Muscle of leg (tissue), 11 donors: ENCODE results near the gene CPSF4L. TPM values are rescaled to one million over a fixed set of nuclear protein-coding genes. Genes with fewer than 3 reads are reported as not detected.
A peak's percentile ranks its signal among the peaks of the same experiment; 100 is the strongest.

Source experiments
- DNase-seq: peaks from one replicate; pipeline ENCODE4 v3.0.0; 2013
- H3K27ac ChIP-seq: one replicate; pipeline ENCODE4 v1.5.1; 2013; ENCODE audit warnings: mild to moderate bottlenecking, low read length, control low read depth
- H3K27me3 ChIP-seq: one replicate; pipeline ENCODE4 v1.6.1; 2013; ENCODE audit warnings: low read length; ENCODE audit not compliant: control insufficient read depth, insufficient read depth
- H3K36me3 ChIP-seq: one replicate; pipeline ENCODE4 v1.6.1; 2013; ENCODE audit warnings: low read length; ENCODE audit not compliant: control insufficient read depth, insufficient read depth
- H3K4me1 ChIP-seq: one replicate; pipeline ENCODE4 v1.6.1; 2013; ENCODE audit warnings: low read length; ENCODE audit not compliant: control insufficient read depth, insufficient read depth
- H3K4me3 ChIP-seq: one replicate; pipeline ENCODE4 v1.5.1; 2013; ENCODE audit warnings: low read length, control low read depth
- H3K9me3 ChIP-seq: replicated peaks from 2 replicates; pipeline ENCODE4 v1.6.1; 2013; ENCODE audit warnings: low read depth, low read length; ENCODE audit not compliant: control insufficient read depth
- WGBS: methylation state at CpG from one replicate; pipeline ENCODE4 v1.1.5; 2013; ENCODE audit warnings: missing lambda C conversion rate; ENCODE audit not compliant: insufficient coverage; 5-methylcytosine and 5-hydroxymethylcytosine counted together
- polyA plus RNA-seq, 8 donors: library from polyadenylated mRNA; unstranded; fragments of 120-200 nt; gene quantifications; one replicate each; pipeline versions ENCODE4 v1.2.1 to v1.2.3, GENCODE V29; 2013; ENCODE audit warnings: inconsistent platforms in 1 of 8, low replicate concordance in 1 of 8; ENCODE audit not compliant: insufficient read length in 8 of 8, insufficient read depth in 1 of 8
- total RNA-seq: library from RNA; stranded (reverse); fragments of 120-200 nt; gene quantifications from one replicate; pipeline ENCODE4 v1.2.4, GENCODE V29; 2013

CPSF4L gene
- total and polyA plus RNA-seq, 9 donors = not detected

- Histone ChIP-seq H3K27me3 (no peaks in the 10 kb centered on the region), H3K4me1 (peaks cover 2% of the 10 kb centered on the region), H3K36me3 (peaks cover 94% of the 10 kb centered on the region), H3K4me3 (no peak overlapping the region), H3K27ac (no peak overlapping the region), H3K9me3 (no peaks in the 10 kb centered on the region)
- DNase-seq = no peak
- WGBS = 80% methylated on average over 2 of the region's 10 CpGs
These were observed 57.7 kb downstream of the CPSF4L start for GRCh38 chr17:73203788-73204479.

GRCh38 chr17:73203135-73203787 lies 58.4 kb downstream of the CPSF4L start:
- Histone ChIP-seq H3K4me1 (peaks cover 2% of the 10 kb centered on the region), H3K4me3 (no peak overlapping the region), H3K27ac (no peak overlapping the region), H3K9me3 (no peaks in the 10 kb centered on the region), H3K36me3 (peaks cover 95% of the 10 kb centered on the region), H3K27me3 (no peaks in the 10 kb centered on the region)
- DNase-seq = peak; percentile 20
- 42% methylated on average over 5 of the region's 8 CpGs for WGBS

DNA sequence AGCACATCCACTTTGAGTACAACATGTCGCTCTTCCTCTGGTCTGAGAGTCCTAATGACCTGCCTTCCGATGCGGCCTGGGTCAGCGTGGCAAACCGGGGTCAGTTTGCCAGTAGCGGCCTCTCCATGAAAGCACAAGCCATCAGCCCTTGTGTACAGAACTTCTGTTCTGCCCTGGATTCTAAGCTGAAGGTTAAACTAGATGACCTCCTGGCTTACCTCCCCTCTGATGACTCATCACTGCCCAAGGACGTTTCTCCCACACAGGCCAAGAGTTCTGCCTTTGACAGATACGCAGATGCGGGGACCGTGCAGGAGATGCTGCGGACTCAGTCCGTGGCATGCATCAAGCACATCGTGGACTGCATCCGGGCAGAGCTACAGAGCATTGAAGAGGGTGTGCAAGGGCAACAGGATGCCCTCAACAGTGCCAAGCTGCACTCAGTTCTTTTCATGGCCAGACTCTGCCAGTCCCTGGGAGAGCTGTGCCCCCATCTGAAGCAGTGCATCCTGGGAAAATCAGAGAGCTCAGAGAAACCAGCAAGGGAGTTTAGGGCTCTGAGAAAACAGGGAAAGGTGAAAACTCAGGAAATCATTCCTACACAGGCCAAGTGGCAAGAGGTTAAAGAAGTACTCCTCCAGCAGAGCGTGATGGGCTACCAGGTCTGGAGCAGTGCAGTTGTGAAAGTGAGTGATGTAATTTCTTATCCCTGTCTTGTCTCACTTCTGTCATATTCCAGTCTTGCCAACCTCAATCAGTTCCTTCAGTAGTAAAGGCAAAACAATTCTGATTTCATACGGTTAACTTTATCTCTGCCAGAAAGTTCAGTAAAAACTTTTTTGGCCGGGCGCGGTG lies 60.2 kb downstream of the CPSF4L start:
- Histone ChIP-seq H3K9me3 (no peaks in the 10 kb centered on the region), H3K4me1 (peaks cover 2% of the 10 kb centered on the region), H3K27me3 (no peaks in the 10 kb centered on the region), H3K36me3 (peaks cover 97% of the 10 kb centered on the region), H3K27ac (no peak overlapping the region), H3K4me3 (no peak overlapping the region)
- WGBS = 88% methylated on average over 15 of the region's 19 CpGs
- DNase-seq = no peak

DNA sequence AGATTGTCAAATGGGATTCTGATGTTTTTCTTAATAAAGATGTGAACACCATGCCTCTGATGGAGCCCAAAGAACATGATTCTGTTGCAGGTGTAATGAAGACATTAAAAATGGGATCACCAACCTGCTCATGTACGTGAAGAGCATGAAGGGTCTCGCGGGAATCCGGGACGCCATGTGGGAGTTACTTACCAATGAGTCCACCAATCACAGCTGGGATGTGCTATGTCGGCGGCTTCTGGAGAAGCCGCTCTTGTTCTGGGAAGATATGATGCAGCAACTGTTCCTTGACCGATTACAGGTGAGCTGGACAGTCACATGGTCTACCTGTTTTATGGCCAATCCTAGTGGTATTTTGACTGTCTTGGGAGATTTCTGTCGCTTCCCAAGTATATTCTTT lies 61.2 kb downstream of the CPSF4L start:
- no peaks in the 10 kb centered on the region for H3K9me3 ChIP-seq
- H3K36me3 ChIP-seq = peaks cover 89% of the 10 kb centered on the region
- H3K27me3 ChIP-seq = no peaks in the 10 kb centered on the region
- H3K4me3 ChIP-seq = no peak overlapping the region
- no peak overlapping the region for H3K27ac ChIP-seq
- DNase-seq = no peak
- peaks cover 3% of the 10 kb centered on the region for H3K4me1 ChIP-seq
- WGBS = 88% methylated on average over 8 of the region's 10 CpGs

GRCh38 chr17:73199751-73200317 lies 61.8 kb downstream of the CPSF4L start:
- Histone ChIP-seq H3K9me3 (no peaks in the 10 kb centered on the region), H3K4me3 (no peak overlapping the region), H3K27ac (no peak overlapping the region), H3K4me1 (peaks cover 2% of the 10 kb centered on the region), H3K36me3 (peaks cover 83% of the 10 kb centered on the region), H3K27me3 (no peaks in the 10 kb centered on the region)
- WGBS = 93% methylated on average over 6 of the region's 8 CpGs
- no peak for DNase-seq

DNA sequence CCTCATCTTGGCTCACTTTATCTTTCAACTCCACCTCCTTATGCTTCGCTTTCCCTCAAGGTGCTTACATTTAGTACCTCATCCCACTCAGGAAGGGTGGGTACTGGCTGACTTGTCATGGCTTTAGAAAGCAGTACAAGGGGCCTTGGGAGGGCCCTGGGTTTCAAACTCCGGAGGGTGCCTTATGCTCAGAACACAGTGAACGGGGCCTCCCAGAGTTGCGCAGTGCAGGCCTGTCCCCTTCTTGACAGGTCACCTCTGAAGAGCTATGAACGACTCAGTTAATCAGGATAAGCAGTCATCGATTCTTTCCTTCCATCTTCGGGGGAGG lies 62.8 kb downstream of the CPSF4L start:
- H3K4me1 ChIP-seq = peaks cover 3% of the 10 kb centered on the region
- no peak for DNase-seq
- H3K9me3 ChIP-seq = no peaks in the 10 kb centered on the region
- H3K4me3 ChIP-seq = no peak overlapping the region
- H3K27me3 ChIP-seq = no peaks in the 10 kb centered on the region
- 95% methylated on average over 4 of the region's 7 CpGs for WGBS
- no peak overlapping the region for H3K27ac ChIP-seq
- peaks cover 74% of the 10 kb centered on the region for H3K36me3 ChIP-seq

Other genes with a start within 250 kb of the CPSF4L start
- gene SLC39A11, start 169.2 kb downstream of the CPSF4L start, total RNA-seq = 10.0 TPM
- gene SLC39A11, start 169.2 kb downstream of the CPSF4L start, polyA plus RNA-seq = 10 to 100 TPM in 4 of 8 donors, 1 to 10 TPM in 4; 8.7 to 13.6 (median 10.3) TPM
- 0.53 TPM for gene SSTR2, start 96.9 kb downstream of the CPSF4L start, total RNA-seq
- gene SSTR2, start 96.9 kb downstream of the CPSF4L start, polyA plus RNA-seq = under 1 TPM; 0.48 to 0.90 (median 0.65) TPM
- 23.3 TPM for gene COG1, start 68.8 kb downstream of the CPSF4L start, total RNA-seq
- 10 to 100 TPM; 26.2 to 41.8 (median 30.9) TPM for gene COG1, start 68.8 kb downstream of the CPSF4L start, polyA plus RNA-seq
- 13.4 TPM for gene CDC42EP4, start 50.1 kb upstream of the CPSF4L start, total RNA-seq
- 10 to 100 TPM; 19.8 to 30.9 (median 22.3) TPM for gene CDC42EP4, start 50.1 kb upstream of the CPSF4L start, polyA plus RNA-seq